ENCODE results near the gene SEPTIN1. TPM values are rescaled to one million over a fixed set of nuclear protein-coding genes. Genes with fewer than 3 reads are reported as not detected.

The SEPTIN1 gene
- total and polyA plus RNA-seq, 2 of the 4 experiments (the other 2 are of a cell fraction): 0.24 TPM; not detected in 1

Small RNAs within 50 kb of the gene (microRNA-seq; reads per million reads assigned to microRNA genes)
- not detected for gene RF00406 (ENCODE audit: insufficient read depth, insufficient read length)

Small RNAs within 50 kb of the gene (small RNA-seq; reads per million reads assigned to genes)
- gene RF00406: 0 to 5.9 (median 0) reads per million in 5 experiments

Other genes starting within 250 kb of the SEPTIN1 start
- gene CORO1A, start 199.0 kb downstream of the SEPTIN1 start, total RNA-seq (2012; rRNA removed): 6.4 and 7.2 TPM in 2 replicates
- gene CORO1A, start 199.0 kb downstream of the SEPTIN1 start, polyA plus RNA-seq (2012; rRNA removed): 13.2 and 16.7 TPM in 2 replicates
- 301 and 407 TPM in 2 replicates for gene BOLA2B, start 188.9 kb downstream of the SEPTIN1 start, total RNA-seq (2012; rRNA removed)
- gene BOLA2B, start 188.9 kb downstream of the SEPTIN1 start, polyA plus RNA-seq (2012; rRNA removed): 90.1 and 121 TPM in 2 replicates
- gene SLX1A, start 188.7 kb downstream of the SEPTIN1 start, total RNA-seq (2012; rRNA removed): 8.4 and 11.4 TPM in 2 replicates
- 35.1 and 44.4 TPM in 2 replicates for gene SLX1A, start 188.7 kb downstream of the SEPTIN1 start, polyA plus RNA-seq (2012; rRNA removed)
- 0.18 and 1.1 TPM in 2 replicates for gene SULT1A3, start 183.3 kb downstream of the SEPTIN1 start, total RNA-seq (2012; rRNA removed)
- 12.8 and 17.2 TPM in 2 replicates for gene SULT1A3, start 183.3 kb downstream of the SEPTIN1 start, polyA plus RNA-seq (2012; rRNA removed)
- 0.28 and 0.54 TPM in 2 replicates for gene NPIPB13, start 134.1 kb downstream of the SEPTIN1 start, total RNA-seq (2012; rRNA removed)
- 4.4 and 4.5 TPM in 2 replicates for gene NPIPB13, start 134.1 kb downstream of the SEPTIN1 start, polyA plus RNA-seq (2012; rRNA removed)
- 29.6 and 34.4 TPM in 2 replicates for gene CD2BP2, start 27.3 kb downstream of the SEPTIN1 start, total RNA-seq (2012; rRNA removed)
- 41.1 and 44.0 TPM in 2 replicates for gene CD2BP2, start 27.3 kb downstream of the SEPTIN1 start, polyA plus RNA-seq (2012; rRNA removed)
- gene TBC1D10B, start 12.1 kb downstream of the SEPTIN1 start, total RNA-seq (2012; rRNA removed): 8.1 and 8.4 TPM in 2 replicates
- 24.9 and 26.4 TPM in 2 replicates for gene TBC1D10B, start 12.1 kb downstream of the SEPTIN1 start, polyA plus RNA-seq (2012; rRNA removed)
- gene MYL11, start 7.8 kb downstream of the SEPTIN1 start, total RNA-seq (2012; rRNA removed): not detected in 2 replicates
- gene MYL11, start 7.8 kb downstream of the SEPTIN1 start, polyA plus RNA-seq (2012; rRNA removed): 1.1 and 1.2 TPM in 2 replicates
- gene ZNF48, start 12.9 kb upstream of the SEPTIN1 start, total RNA-seq (2012; rRNA removed): 6.6 and 6.9 TPM in 2 replicates
- gene ZNF48, start 12.9 kb upstream of the SEPTIN1 start, polyA plus RNA-seq (2012; rRNA removed): 5.8 and 6.7 TPM in 2 replicates
- 5.2 and 5.8 TPM in 2 replicates for gene ZNF771, start 25.0 kb upstream of the SEPTIN1 start, total RNA-seq (2012; rRNA removed)
- 10.9 and 16.8 TPM in 2 replicates for gene ZNF771, start 25.0 kb upstream of the SEPTIN1 start, polyA plus RNA-seq (2012; rRNA removed)
- 23.3 and 24.9 TPM in 2 replicates for gene DCTPP1, start 47.5 kb upstream of the SEPTIN1 start, total RNA-seq (2012; rRNA removed)
- 45.5 and 48.9 TPM in 2 replicates for gene DCTPP1, start 47.5 kb upstream of the SEPTIN1 start, polyA plus RNA-seq (2012; rRNA removed)
- gene SEPHS2, start 63.3 kb upstream of the SEPTIN1 start, total RNA-seq (2012; rRNA removed): 10.4 and 10.6 TPM in 2 replicates
- 25.5 and 31.4 TPM in 2 replicates for gene SEPHS2, start 63.3 kb upstream of the SEPTIN1 start, polyA plus RNA-seq (2012; rRNA removed)
- gene ITGAL, start 90.2 kb upstream of the SEPTIN1 start, total RNA-seq (2012; rRNA removed): not detected in 2 replicates
- gene ITGAL, start 90.2 kb upstream of the SEPTIN1 start, polyA plus RNA-seq (2012; rRNA removed): not detected in 2 replicates
- 9.2 and 9.3 TPM in 2 replicates for gene ZNF768, start 144.0 kb upstream of the SEPTIN1 start, total RNA-seq (2012; rRNA removed)
- gene ZNF768, start 144.0 kb upstream of the SEPTIN1 start, polyA plus RNA-seq (2012; rRNA removed): 20.3 and 22.1 TPM in 2 replicates
- gene ZNF747, start 152.3 kb upstream of the SEPTIN1 start, total RNA-seq (2012; rRNA removed): 1.9 and 2.0 TPM in 2 replicates
- gene ZNF747, start 152.3 kb upstream of the SEPTIN1 start, polyA plus RNA-seq (2012; rRNA removed): 2.6 and 2.9 TPM in 2 replicates
- 2.2 and 2.5 TPM in 2 replicates for gene ZNF764, start 175.8 kb upstream of the SEPTIN1 start, total RNA-seq (2012; rRNA removed)
- 4.6 and 5.3 TPM in 2 replicates for gene ZNF764, start 175.8 kb upstream of the SEPTIN1 start, polyA plus RNA-seq (2012; rRNA removed)
- 1.7 and 1.8 TPM in 2 replicates for gene ZNF688, start 189.2 kb upstream of the SEPTIN1 start, total RNA-seq (2012; rRNA removed)
- 3.7 and 5.5 TPM in 2 replicates for gene ZNF688, start 189.2 kb upstream of the SEPTIN1 start, polyA plus RNA-seq (2012; rRNA removed)
- gene ZNF785, start 203.1 kb upstream of the SEPTIN1 start, total RNA-seq (2012; rRNA removed): 2.8 and 2.9 TPM in 2 replicates
- gene ZNF785, start 203.1 kb upstream of the SEPTIN1 start, polyA plus RNA-seq (2012; rRNA removed): 4.0 and 4.2 TPM in 2 replicates
- 1.9 and 2.7 TPM in 2 replicates for gene ZNF689, start 227.8 kb upstream of the SEPTIN1 start, total RNA-seq (2012; rRNA removed)
- 2.9 and 3.8 TPM in 2 replicates for gene ZNF689, start 227.8 kb upstream of the SEPTIN1 start, polyA plus RNA-seq (2012; rRNA removed)

Data from IMR-90 (cell line).